Erythroblast (primary cell): ENCODE data around the gene AP3S1.

Experiments
- GATA1 ChIP-seq: IDR thresholded peaks from 2 replicates; pipeline ENCODE4 v1.6.1; 2011; ENCODE audit warnings: low read depth, mild to moderate bottlenecking, control low read depth, low read length, moderate library complexity
- POLR2A ChIP-seq: IDR thresholded peaks from 2 replicates; pipeline ENCODE4 v1.6.1; 2011; ENCODE audit warnings: mild to moderate bottlenecking, low read length

DNA sequence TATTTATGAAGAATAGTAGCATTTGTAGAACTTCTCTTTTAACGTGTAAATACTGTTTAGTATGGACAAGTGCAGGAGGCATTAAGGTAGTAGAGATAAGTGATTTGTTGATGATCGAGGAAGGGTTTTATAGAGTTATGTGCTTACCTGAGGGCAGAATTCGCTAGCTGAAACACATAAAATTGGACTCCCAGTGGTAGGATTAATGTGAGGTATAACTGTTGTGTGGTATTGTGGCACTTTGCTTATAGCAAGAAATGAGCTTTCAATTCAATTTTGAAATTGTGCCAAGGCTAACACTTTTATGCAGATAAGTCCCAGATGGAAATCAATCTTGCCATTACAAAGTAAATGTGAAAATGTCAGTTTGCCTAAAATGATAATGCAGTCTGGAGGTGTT, 1.2 kb downstream of the AP3S1 start:
- TF ChIP-seq POLR2A (no peak), GATA1 (no peak)
